Fibroblast of gingiva (primary cell): ENCODE results near the gene DCDC2C.
"Not testable (repeated sequence)": the region's sequence is repeated elsewhere in the genome, so short reads cannot be mapped to it uniquely, and the experiment has no call there.

Source experiments
- DNase-seq: peaks from one replicate; pipeline ENCODE4 v3.0.0-alpha.2; 2011; ENCODE audit warnings: low read depth

Gene DCDC2C

DNA sequence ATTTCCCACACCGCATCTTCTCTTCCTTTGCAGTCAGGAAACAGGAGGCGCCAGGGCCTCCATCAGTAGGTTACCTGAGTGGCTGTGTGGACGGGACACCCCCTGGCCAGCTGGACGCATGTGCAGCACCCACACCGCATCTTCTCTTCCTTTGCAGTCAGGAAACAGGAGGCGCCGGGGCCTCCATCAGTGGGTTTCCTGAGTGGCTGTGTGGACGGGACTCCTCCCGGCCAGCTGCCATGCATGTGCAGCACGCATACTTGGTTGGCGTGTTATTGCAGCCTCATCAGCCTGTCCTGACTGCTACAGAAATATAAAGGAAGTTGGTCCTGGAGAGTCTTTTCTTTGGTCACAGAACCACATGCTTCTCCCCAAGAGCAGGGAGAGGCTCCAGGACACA, 74.6 kb downstream of the DCDC2C start:
- DNase-seq: no peak

DNA sequence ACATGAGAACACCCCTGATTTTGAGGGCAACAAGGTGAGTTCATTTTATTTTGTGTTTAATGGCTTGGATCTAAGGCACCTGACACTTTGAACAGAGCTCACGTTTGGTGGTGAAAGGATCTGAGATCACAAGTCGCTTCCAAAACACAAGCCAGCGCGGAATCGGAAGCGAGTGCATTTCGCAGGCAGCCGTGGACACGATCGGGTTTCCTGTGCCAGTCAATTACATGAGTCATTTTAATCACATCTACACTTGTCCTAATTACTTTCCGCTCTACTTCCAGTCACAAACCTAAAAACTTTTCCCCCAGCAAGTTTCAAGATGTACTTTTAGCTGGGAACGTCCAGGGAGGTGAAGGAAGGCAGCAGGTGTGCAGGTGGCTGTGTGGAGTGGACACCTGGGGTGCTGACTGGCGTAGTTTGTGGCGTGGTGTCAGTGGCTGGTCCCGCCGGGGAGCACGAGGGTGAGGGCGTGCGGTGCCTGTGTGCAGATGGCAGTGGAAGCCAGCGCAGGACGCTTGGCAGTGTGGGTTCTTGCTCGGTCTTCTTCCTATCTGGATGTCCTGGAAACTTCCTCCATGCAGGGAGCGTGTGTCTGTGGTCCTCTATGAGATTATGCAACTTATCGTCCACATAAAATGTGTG, 75.6 kb downstream of the DCDC2C start:
- DNase-seq: no peak

DNA sequence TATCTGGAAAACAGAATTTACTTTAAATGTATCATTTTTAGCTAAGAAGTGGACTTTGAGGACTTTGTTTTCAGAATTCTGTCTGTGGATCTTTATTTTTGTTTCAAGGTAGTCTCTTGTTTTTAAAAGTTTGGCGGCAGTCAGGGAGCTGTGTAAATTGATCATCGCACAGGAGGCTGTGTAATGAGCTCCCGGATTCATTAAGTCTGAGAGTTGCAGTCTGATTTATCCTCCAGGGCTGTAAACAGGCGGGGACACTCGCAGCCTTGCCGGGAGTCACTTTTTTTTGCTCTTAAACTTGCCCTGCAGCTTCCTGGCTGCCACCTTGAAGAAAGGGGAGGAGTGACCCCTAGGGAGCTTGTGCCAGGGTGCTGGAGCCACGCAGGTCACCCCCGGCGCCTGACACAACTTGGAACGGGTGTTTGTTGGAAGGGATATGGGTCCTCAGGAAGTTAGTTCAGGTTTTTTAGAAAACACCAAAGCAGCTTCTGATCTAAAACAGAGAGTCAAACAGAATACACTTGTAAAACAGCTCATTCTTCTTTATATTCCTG, 76.2 kb downstream of the DCDC2C start:
- DNase-seq: no peak

DNA sequence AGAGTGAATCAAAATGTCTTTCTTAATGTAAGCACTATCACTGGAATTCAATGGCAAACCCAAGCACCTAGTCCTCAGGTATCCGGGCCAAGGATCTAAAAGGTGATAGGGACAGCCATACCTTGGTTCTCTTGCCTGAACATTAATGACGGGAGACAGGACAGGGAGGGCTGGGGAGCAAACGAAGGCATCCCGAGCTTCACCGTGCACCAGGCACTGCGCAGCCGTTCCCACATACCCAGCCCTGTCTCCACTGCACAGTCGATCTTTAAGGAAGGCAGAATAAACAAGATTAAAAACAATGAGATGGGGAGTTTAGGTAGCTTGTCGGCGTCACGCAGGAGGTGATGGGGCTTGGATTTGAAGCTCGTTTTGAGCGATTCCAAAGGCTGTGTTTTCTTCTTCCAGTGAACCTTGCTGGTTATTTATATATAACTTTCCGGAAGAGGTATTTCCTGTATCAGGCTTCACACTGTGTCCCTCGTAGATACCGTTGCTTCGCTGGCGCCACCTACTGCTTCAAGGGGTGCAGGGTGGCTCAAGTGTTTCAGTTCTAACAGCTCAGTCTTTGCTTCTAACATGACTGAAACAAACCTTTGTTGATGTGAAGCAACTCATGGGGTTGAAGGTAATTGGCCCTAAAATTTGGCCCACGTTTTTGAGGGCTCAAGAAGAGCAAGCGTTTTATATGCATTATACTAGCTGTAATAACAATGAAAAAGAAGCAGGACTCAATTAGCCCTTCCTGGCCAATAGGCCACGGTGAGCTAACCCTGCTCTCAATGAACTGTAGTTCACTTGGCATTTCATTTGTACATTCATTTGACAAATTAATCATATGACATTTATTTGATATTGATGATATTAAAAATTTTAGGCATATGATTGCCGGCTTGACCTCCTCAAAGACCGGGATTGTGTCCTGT, 77.4 kb downstream of the DCDC2C start:
- DNase-seq: peak; percentile 32

DNA sequence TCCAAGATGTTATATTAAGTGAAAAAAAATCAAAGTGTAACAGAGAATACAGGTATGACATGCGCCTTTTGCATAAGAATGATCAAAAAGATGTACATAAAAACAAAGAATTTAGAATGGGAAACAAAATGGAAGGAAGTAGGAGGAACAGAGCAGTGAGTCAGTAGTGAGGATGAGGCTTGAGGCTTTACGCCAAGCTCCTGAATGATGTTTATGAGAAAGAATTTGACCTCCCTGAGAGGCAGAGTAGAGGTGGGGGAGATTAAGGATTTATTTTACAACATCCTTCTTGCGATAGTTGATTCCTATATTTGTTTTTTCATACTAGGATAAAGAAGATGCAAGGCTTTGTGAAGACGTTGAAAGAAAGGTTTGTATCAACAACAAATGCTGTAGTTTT, 81.4 kb downstream of the DCDC2C start:
- DNase-seq: no peak

DNA sequence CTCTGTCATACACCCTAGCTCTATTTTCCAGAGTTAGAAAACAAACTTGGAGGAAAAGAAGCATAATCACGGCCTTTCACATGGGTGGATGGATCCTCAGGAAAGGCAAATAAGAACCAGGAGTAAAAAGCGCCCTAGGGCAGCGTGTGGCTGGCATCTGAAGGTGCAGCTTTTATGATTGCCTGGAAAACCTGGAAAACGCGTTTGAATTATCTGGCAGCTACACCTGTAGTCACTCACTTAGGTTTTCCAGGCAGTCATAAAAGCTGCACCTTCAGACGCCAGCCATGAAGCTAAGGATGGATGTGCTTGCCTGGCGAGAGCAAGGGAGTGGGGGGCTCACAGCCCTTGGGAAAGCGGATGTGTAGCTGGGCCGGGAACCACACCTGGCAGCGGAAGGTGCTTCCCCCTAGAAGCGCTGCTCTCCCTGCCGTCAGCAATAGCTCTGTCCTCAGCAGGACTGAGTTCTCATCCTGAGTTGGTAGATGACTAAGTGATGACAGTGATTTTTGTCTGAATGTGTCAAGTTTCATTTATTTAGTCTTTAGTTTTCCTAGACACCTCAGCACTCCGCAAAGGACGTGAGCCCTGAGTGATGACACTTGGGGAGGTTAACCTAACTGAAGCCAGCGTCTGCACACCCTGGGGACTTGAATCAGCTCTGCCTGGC, 82.0 kb downstream of the DCDC2C start:
- no peak for DNase-seq

DNA sequence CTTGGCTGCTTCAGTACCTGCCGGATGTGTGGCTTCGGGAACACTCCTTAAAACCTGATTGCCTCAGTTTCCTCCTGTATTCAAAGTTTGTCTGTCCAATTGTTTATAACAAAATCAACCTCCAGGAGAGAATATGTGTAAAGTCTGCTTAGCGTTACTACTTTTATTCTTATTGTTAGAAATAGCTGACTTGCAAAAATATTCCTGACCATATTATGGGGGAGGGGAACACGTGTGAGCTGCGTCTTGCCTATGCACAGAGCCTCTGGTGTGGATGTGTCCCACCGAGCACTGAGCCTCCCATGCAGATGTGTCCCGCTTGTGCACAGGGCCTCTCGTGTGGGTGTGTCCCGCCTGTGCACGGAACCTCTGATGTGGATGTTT, 82.5 kb downstream of the DCDC2C start:
- no peak for DNase-seq

DNA sequence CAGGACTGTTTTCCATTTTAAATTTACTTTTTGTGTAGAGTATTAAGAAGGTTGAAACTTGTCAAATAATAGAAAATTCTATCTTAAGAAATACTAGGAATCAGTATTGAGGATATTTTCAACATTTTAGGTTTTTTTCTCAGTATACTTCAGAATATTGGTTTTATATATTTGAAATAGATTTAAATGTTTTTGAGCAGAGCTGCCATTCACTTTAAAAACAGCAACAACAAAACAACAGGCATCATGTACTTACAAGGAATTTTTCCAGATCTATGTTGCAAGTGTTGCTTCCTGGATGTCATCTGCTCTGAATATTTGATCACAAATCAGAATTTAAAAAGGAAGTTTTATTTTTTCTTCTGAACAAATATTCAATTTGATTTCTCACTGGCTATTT, 84.4 kb downstream of the DCDC2C start:
- DNase-seq: no peak

DNA sequence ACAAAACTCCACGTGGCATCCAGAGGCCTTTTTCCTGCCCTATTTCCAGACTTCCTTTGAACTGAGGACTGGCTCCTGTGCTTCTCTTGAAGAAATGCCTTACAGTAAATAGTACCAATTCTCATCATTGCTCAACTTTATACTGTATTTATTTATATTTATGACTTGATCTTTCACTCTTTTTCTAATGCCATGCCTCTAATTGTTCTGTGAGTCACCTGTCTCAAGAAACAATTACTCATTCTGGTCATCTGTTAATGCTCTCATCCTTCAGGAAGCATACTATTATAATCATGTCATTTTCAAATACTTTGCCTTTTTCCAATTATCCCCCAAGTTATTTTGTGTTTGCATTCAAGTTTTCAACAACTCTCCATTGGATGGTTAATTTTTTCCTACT, 85.9 kb downstream of the DCDC2C start:
- peak; percentile 18 for DNase-seq

DNA sequence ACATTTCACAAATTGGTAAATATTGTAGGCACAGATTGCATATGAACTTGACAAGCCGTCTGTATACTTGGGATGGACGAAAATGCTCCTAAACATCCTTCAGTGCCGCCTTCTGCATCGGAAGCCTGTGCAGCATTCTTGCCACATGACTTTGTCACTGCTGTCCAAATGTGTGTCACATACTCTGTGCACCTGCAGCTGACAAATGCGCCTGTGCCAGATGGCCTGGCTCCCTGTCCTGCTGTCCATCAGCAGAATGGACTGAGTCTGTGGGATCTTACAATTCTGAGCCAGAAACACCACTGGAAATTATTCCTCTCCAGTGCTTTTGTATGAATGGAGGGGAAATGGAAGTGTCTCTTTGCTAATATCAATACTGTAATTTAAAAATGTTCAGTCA, 89.9 kb downstream of the DCDC2C start:
- DNase-seq: no peak

DNA sequence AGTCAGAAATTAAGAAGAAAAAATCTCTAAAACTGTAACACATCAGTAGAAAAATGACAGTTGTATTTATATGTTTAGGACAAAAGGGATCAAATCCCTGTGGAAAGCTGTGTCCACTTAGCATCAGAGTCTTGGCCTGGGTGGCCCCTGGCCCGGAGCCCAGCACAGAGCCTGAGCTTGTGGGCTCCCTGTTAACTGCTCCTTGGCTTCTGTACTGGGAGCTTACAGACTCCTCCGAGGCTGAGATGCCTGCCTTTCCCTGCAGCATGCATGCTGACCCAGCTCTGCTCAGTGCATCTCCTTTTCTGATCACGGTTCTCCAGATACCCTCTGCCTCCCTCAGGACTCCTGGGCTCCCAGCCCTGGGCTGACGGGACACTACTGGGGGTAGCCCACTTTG, 98.1 kb downstream of the DCDC2C start:
- DNase-seq: no peak

DNA sequence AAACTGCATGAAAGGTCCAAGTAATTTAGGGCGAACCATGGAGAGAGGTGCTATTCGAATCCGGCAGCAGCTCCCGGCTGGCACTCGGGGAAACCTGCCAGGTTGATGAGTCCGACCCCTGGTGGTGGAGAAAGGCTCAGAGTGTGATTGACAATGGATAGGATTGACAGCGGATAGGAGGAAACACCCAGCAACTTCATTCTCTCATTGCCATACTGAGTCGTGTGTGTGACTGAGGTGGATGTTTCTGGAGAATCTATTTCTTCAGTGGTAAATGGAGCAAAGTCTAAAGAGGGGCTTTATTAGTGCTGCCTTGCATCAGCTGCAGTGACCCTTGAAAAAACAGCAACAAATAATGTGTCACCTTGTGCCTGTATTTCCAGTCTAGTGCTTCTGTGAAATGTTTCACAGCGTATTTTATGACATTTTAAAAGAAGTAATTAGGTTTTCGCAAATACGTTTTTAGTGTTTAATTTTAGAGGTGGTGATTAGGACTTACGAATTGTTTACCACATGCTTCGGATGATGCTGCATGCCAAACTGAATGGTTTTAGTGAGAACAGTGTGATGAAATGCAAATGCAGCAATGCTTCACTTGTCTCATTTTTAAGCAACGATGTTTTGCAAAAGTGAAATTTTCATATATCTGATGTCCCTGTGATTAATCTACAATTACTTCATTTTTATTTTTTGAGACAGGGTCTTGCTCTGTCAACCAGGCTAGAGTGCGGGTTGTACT, 102.0 kb downstream of the DCDC2C start:
- DNase-seq: no peak

DNA sequence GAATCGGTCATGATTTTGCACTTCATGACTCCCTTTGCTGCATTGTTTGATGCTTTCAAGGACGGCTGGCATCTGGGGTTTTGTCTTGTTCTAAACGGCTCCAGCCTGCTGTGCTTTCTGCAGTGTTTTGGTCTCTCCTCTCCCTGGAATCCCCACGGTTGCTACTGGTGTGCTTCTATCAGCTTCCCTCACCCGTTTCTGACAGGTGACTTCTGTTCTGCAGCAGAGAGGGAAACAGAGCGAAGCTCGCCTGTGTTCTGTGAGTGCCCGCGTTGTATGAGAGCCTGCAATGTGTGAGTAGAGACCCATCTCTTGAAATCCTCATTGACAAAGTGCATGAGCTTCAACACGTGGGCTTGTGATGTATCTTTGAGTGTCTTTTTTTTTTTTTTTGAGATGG, 102.8 kb downstream of the DCDC2C start:
- no peak for DNase-seq

DNA sequence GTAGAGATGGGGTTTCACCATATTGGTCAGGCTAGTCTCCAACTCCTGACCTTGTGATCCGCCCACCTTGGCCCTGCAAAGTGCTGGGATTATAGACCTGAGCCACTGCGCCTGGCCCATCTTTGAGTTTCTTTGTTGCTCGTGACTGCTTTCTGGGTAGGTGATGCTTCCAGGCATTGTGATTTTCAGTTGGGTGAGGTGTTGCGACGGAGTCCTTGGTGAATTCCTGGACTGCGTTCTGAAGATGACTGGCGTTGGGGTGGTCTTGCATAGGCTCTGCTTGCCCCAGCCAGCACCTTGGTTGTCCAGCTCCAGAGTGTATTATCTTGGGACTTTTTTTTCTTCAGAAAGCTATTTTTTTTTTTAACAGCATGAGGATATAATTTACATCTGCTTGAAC, 103.4 kb downstream of the DCDC2C start:
- no peak for DNase-seq

DNA sequence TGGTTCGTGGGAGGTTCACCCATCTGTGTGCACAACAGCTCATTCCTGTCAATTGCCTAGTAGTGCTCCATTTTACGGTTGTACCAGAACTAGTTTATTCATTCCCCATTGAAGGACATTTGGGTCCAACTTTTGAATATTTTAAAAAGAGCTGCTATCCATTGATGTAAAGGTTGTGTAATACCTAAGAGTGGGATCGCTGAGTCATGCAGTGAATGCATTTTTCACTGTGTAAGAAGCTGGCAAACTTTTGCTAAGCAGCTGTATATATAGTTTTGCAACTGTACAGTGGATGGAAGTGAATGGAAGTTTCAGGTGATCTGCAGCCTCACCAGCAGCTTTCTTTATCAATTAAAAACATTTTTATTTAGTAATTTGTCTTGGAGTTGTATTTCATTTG, 104.5 kb downstream of the DCDC2C start:
- peak; percentile 64 for DNase-seq

DNA sequence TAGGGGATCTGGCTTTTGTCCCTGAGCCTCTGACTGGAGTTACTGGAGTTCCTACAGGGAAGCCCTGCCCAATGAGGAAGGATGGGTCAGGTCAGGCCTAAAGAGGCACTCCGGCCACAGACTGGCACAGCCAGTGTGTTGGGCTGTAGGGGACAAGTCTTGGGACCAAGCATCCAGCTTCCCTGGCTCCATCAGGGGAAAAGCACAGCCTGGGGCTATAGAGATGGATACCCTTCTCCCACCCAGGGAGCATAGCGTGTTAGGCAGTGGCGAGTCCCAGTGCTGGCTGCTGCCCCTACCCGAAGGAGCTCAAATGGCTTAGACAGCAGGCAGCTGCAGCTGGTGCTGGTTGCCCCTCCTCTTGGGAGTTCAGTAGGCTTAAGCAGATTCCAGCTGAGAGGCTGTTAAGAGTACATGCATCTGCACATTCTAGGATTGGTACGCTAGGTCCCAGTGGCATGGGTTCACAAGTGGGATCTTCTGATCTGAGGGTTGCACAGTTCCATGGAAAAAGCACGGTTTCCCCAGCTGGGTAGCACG, 111.4 kb downstream of the DCDC2C start:
- DNase-seq: no peak

DNA sequence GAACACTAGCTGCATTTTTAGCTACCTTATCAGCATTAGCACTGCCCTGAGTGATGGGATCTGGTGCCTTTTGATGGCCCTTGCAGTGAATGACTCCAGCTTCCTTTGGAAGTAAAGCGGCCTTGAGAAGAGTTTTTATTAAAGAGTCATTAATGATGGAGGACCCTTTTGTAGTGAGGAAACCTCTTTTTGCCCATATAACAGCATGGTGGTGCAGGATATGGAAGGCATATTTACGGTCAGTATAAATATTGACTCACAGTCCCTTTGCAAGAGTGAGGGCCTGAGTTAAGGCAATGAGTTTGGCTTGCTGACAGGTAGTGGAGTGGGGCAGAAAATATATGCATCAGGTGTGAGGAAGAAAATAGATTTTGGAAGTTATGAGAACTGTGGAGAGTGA, 113.8 kb downstream of the DCDC2C start:
- DNase-seq: not testable (repeated sequence)

DNA sequence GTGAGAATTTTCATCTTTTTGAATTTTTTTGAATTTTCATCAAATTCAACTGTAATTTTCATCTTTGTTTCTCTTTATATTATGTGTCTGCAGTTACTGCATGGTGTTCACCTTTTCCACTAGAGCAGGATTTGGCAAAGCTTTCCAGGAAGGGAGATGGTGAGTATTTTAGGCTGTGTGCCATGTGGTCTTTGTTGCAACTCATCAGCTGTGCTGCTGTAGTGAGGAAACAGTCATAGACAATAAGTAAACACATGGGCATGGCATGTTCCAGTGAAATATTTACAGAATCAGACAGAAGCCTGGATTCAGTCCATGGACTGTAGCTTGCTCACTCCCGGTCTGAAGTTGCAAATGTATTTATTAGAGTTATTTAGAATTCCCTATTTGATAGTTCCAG, 120.4 kb downstream of the DCDC2C start:
- peak; percentile 55 for DNase-seq

DNA sequence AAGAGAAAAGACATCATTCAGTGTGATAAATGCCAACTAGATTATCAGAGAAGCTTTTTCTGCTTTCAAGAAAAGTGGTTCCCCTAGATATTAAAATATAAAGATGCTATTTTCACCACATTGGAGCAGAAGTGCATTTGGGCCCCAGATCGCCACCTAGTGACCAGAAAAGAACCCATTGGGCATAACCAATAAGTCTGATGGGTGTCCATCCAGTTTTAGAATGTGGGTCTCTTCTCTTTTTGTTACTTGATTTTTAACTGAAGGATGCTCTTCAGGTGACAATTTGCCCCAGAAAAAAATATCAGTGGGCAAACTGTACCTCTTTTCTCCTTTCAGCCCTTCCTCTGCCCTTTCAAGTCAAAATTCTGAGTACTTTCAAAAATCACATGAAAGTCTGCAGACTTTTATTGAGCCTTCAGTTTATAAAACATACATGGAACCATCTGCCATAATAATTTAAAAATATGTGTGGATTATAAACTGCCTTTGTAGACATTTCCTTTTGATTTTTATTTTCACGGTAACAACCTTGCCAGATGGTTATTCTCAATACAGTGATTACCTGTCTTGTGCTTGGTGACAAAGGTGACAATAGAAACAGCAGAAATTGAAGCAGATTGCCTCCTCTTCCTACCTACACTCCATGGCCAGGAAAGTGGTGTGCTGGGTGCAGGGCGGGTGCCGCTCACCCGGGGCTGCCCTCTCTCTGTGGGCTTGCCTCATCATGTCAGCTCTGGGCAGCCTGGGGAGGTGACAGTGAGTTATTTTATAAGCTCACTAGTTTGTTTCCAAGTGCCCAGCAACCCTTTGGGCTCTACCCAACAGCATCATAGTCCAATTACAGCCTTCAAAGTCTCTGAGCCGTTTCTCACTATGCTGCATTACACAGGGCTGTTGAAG, 124.5 kb downstream of the DCDC2C start:
- DNase-seq: no peak

DNA sequence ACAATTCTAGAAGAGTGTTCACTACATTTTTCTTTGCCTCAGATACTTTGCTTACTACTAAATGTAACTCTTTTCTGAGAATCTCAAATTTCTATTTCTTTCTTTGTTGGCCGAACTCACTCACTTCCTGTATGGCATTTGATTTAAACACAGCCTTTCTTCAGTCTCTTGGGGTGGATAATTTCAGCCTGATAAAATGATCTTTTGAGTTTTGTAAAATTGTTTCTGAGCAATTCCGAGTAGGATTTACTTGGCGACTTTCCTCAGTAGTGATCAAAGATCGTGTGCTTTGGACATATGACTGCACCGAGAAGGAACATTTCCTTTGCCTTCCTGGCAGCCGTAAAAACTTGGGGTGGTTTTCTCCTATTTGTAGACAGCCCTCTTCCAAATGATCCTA, 127.4 kb downstream of the DCDC2C start:
- DNase-seq: no peak

DNA sequence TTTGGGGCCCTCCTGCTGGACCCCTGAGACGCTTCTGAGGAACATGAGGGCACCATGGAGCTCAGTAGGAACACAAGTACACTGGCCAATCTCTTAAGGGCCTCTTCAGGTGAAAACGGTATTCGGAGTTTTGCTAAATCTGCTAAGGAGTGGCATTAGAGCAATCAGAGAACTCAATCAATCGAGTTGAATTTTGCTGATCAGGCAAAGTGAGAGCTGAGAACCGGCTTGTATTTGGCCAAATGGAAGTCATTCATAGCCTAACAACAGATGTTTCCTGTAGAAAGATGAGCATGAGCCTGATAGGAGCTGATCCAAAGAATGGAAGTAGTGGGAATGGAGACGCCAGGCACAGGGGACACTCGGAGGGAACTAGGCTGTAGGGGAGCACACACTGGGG, 133.7 kb downstream of the DCDC2C start:
- no peak for DNase-seq
